DND-41 (cell line): ENCODE data around the gene FAM72C.
"Not testable (repeated sequence)": the region's sequence is repeated elsewhere in the genome, so short reads cannot be mapped to it uniquely, and the experiment has no call there.

ENCODE experiments used
- EZH2 ChIP-seq: IDR thresholded peaks from 3 replicates; pipeline ENCODE4 v1.6.1; 2012; ENCODE audit warnings: borderline replicate concordance, low read depth, mild to moderate bottlenecking, moderate library complexity, low read length, inconsistent platforms; ENCODE audit not compliant: severe bottlenecking
- TF ChIP-seq, protein P1 (sequence below): IDR thresholded peaks from 2 replicates; pipeline ENCODE4 v1.5.1; 2012; ENCODE audit warnings: borderline replicate concordance, low read length, moderate library complexity, mild to moderate bottlenecking; ENCODE audit not compliant: poor library complexity, severe bottlenecking; ENCODE audit errors: extremely low read depth

DNA sequence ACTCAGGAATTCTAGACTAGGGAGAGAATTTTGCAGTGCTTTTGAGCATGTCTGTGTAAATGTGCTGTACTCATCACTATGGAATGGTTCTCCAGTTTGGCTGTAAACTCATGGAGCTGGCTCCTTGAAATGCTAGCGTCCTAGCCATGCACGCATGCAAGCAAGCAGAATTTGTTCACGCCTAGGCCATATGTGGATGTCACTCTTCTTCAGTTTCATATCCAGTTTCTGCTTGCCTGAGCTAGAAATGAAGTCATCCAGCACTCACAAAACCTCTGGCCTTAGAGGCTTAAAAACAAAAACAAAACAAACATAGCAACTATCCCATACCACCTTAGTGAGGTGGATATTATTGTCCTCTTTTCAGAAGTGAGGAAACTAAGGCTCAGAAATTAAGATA is 37.6 kb upstream of the FAM72C start:
- TF ChIP-seq, protein P1, sequence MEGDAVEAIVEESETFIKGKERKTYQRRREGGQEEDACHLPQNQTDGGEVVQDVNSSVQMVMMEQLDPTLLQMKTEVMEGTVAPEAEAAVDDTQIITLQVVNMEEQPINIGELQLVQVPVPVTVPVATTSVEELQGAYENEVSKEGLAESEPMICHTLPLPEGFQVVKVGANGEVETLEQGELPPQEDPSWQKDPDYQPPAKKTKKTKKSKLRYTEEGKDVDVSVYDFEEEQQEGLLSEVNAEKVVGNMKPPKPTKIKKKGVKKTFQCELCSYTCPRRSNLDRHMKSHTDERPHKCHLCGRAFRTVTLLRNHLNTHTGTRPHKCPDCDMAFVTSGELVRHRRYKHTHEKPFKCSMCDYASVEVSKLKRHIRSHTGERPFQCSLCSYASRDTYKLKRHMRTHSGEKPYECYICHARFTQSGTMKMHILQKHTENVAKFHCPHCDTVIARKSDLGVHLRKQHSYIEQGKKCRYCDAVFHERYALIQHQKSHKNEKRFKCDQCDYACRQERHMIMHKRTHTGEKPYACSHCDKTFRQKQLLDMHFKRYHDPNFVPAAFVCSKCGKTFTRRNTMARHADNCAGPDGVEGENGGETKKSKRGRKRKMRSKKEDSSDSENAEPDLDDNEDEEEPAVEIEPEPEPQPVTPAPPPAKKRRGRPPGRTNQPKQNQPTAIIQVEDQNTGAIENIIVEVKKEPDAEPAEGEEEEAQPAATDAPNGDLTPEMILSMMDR = not testable (repeated sequence)
- not testable (repeated sequence) for TF ChIP-seq EZH2
